ENCODE measurements around the gene LCN10. TPM values are rescaled to one million over a fixed set of nuclear protein-coding genes. Genes with fewer than 3 reads are reported as not detected.
A peak's percentile ranks its signal among the peaks of the same experiment; 100 is the strongest.
"Not testable (repeated sequence)": the region's sequence is repeated elsewhere in the genome, so short reads cannot be mapped to it uniquely, and the experiment has no call there.

Gene LCN10
- total and polyA plus RNA-seq, 3 experiments from 2014 or later, result 0.22 to 1.2 (median 1.1) TPM

DNA sequence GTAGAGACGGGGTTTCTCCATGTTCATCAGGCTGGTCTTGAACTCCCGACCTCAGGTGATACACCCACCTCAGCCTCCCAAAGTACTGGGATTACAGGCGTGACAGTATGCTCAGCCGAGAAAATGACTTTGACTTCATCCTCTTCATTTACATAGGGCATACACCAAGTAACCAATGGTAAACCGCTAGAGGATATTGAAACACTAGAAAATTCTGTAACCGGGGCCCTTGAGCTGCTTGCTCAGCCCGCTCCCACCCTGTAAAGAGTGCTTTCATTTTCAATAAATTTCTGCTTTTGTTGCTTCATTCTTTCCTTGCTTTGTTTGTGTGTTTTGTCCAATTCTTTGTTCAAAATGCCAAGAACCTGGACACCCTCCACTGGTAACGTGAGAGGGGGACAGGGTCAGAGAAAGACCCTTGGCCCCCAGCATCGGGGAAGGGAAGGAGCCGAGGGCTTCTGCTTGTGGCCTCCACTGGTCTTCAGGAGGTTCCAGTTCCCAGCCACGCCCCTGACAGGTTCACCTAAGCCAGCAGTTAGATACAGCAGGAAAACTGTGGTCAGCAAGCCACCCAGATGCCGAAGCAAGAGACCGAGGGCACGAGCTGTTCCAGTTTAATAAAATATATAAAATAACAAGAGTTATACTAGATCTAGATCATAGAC is 23.1 kb upstream of the LCN10 start:
- H3K9me3 Mint-ChIP-seq; H3K36me3 ChIP-seq (ENCODE audit: insufficient read depth, low read length); DNase-seq; H3K9me3 ChIP-seq (ENCODE audit: low read length); H3K27ac ChIP-seq (ENCODE audit: low read depth, low read length); H3K4me1 ChIP-seq (ENCODE audit: insufficient read depth, low read length); POLR2A ChIA-PET; H3K27me3 ChIP-seq (ENCODE audit: insufficient read depth, low read length, poor library complexity, severe bottlenecking); H3K36me3 Mint-ChIP-seq; H3K4me3 ChIP-seq (ENCODE audit: low read length): not testable (repeated sequence)
- Mint-ChIP-seq H3K27me3 (peaks cover 10 to 15% of the 10 kb centered on the region in 2 donors), H3K4me3 (peak overlapping the region in 3 of 7 donors; percentile 14 to 65 (median 41)), H3K27ac (peak overlapping the region in 3 of 8 donors; percentile 28 to 72 (median 52)), H3K4me1 (peaks cover 5 to 14% (median 13%) of the 10 kb centered on the region in 3 donors)
- CTCF ChIA-PET, result interaction anchor here (0.7 to 4.5 kb wide), 5 partner anchors 12 to 302 kb away, joined by 3 to 13 read pairs (median 3); partner anchors contain the start of gene RABL6

DNA sequence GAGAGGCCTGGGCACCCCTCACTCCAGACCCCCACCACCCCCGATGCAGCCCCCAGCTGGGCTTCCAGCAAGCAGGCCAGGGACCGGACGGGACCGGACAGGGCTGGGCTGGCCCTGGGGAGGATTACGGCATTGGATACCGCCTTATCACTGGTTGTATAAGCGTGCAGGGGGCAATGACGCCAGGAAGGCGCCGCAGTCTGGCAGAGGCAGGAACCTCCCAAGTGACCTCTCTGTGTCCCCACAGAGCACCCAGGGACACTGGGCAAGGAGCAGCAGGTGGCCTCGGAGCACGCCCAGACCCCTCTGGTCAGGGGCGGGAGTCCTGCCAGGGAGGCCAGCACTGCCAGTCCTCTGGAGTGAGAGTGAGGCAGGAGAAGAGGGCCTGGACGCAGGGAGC is 22.3 kb upstream of the LCN10 start:
- Mint-ChIP-seq H3K27ac (no peak overlapping the region), H3K4me1 (peaks cover 5 to 14% (median 13%) of the 10 kb centered on the region in 3 donors), H3K4me3 (no peak overlapping the region), H3K9me3 (no peaks in the 10 kb centered on the region), H3K36me3 (no peaks in the 10 kb centered on the region), H3K27me3 (peaks cover 12 to 20% of the 10 kb centered on the region in 2 donors)
- no peaks in the 10 kb centered on the region for H3K36me3 ChIP-seq (ENCODE audit: insufficient read depth, low read length)
- POLR2A ChIA-PET, result no interaction called here
- H3K4me3 ChIP-seq (ENCODE audit: low read length), result no peak overlapping the region
- no peak overlapping the region for H3K27ac ChIP-seq (ENCODE audit: low read depth, low read length)
- H3K4me1 ChIP-seq (ENCODE audit: insufficient read depth, low read length), result no peaks in the 10 kb centered on the region
- H3K27me3 ChIP-seq (ENCODE audit: insufficient read depth, low read length, poor library complexity, severe bottlenecking), result no peaks in the 10 kb centered on the region
- no peaks in the 10 kb centered on the region for H3K9me3 ChIP-seq (ENCODE audit: low read length)
- CTCF ChIA-PET, result no interaction called here
- no peak for DNase-seq

DNA sequence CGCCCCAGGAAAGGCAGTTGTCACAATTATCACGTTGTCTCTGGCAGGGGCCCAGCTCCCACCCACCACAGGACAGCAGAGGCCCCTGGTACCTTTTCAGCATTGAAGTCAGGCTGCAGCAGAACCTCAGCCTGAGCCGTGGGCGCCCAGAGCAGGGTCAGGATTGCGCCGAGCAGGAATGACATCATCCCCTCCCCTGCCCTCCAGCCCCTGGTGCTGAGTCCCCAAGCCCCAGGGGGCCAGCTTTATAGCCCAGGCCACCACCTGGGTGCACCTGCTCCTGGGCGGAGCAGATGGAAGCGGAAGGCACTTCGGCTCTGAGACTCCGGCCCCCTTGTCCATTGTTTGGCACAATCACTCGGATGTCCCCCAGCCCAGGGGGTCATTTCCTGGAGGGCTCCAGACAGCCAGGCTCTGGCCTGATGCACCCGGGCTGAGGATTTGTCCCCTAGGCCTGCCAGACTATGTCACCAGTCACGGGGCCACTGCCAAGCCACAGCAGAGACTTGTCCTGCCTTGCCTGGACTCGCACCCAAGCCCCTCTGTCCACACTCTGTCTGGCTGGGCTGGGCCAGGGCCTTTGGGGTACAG is 21.7 kb upstream of the LCN10 start, which contains the start of gene LCN15:
Gene LCN15, minus strand, starts transcription at position 218 of the 591 bp plus-strand sequence. Its CDS starts 30 bp downstream, at position 188.
- Mint-ChIP-seq H3K36me3 (no peaks in the 10 kb centered on the region), H3K4me3 (no peak within 1 kb of the TSS), H3K27ac (no peak within 1 kb of the TSS), H3K27me3 (peaks cover 14 to 26% of the 10 kb centered on the region in 2 donors), H3K9me3 (no peaks in the 10 kb centered on the region), H3K4me1 (peaks cover 5 to 14% (median 10%) of the 10 kb centered on the region in 3 donors)
- Histone ChIP-seq H3K36me3 (ENCODE audit: insufficient read depth, low read length) (no peaks in the 10 kb centered on the region), H3K4me3 (ENCODE audit: low read length) (no peak within 1 kb of the TSS), H3K9me3 (ENCODE audit: low read length) (no peaks in the 10 kb centered on the region), H3K4me1 (ENCODE audit: insufficient read depth, low read length) (no peaks in the 10 kb centered on the region), H3K27me3 (ENCODE audit: insufficient read depth, low read length, poor library complexity, severe bottlenecking) (no peaks in the 10 kb centered on the region), H3K27ac (ENCODE audit: low read depth, low read length) (no peak within 1 kb of the TSS)
- ChIA-PET POLR2A (no interaction called here), CTCF (no interaction called here)
- DNase-seq, result no peak

DNA sequence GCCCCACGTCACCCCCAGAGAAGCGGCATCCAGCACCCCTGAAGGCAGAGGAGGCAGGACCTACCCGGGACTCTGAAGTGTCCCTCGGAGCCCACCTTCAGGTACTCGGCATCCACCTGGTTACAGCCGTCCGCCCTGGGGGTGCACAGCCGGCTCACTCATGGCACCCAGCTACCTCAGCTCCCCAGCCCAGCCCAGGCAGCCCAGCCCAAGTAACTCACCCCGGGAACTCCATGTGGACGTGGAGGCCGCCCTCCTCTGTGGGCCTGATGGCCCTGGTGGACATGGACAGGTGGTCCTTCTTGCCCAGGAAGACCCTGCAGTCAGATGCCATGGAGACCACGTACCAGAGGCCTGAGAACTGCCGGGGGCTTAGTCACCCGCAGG is 20.9 kb upstream of the LCN10 start:
- CTCF ChIA-PET, result no interaction called here
- DNase-seq, result peak in 1 of 5 donors; percentile 39
- Histone ChIP-seq H3K27me3 (ENCODE audit: insufficient read depth, low read length, poor library complexity, severe bottlenecking) (no peaks in the 10 kb centered on the region), H3K4me3 (ENCODE audit: low read length) (no peak overlapping the region), H3K4me1 (ENCODE audit: insufficient read depth, low read length) (no peaks in the 10 kb centered on the region), H3K36me3 (ENCODE audit: insufficient read depth, low read length) (no peaks in the 10 kb centered on the region), H3K27ac (ENCODE audit: low read depth, low read length) (no peak overlapping the region), H3K9me3 (ENCODE audit: low read length) (no peaks in the 10 kb centered on the region)
- POLR2A ChIA-PET, result no interaction called here
- Mint-ChIP-seq H3K27me3 (peaks cover 14 to 26% of the 10 kb centered on the region in 2 donors), H3K9me3 (no peaks in the 10 kb centered on the region), H3K36me3 (no peaks in the 10 kb centered on the region), H3K4me3 (no peak overlapping the region), H3K27ac (no peak overlapping the region), H3K4me1 (peaks cover 5 to 14% (median 10%) of the 10 kb centered on the region in 3 donors)

DNA sequence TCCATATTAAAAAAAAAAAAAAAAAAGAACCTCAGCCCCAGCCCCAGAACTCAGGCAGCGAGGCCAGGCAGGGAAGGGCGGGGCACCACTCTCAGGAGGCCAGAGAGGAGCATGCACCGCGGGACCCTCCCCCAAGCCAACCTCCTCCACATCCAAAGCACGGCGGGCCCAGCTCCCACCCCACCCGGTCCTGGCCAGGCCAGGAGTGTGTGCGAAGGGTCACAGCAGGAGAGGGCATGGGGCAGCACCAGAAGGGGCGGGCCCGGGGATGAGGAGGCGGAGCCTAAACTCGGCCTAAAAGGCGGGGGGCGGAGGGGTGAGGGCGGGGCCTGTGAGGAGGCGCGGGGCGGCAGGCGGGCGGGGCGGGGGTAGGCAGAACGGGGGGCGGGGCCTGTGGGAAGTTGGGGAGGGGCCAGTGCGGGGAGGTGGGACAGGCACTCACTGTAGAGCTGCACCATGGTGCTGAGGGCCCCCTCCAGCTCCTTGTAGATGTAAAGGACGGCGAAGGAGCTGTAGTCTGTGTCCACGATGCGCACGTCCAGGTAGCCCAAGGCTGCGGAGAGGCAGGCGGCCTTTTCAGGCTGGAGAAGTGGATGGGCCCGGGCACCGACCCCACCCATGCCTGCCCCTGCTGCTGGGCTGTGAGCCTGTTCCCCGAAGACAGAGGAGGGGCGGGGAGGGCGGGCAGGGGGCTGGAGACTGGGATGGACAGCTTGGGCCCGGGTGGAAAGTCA is 20.3 kb upstream of the LCN10 start:
- Histone ChIP-seq H3K9me3 (ENCODE audit: low read length) (no peaks in the 10 kb centered on the region), H3K27ac (ENCODE audit: low read depth, low read length) (no peak overlapping the region), H3K27me3 (ENCODE audit: insufficient read depth, low read length, poor library complexity, severe bottlenecking) (no peaks in the 10 kb centered on the region), H3K4me3 (ENCODE audit: low read length) (no peak overlapping the region), H3K4me1 (ENCODE audit: insufficient read depth, low read length) (no peaks in the 10 kb centered on the region), H3K36me3 (ENCODE audit: insufficient read depth, low read length) (no peaks in the 10 kb centered on the region)
- POLR2A ChIA-PET, result no interaction called here
- Mint-ChIP-seq H3K4me1 (peaks cover 5 to 14% (median 10%) of the 10 kb centered on the region in 3 donors), H3K9me3 (no peaks in the 10 kb centered on the region), H3K27me3 (peaks cover 12 to 25% of the 10 kb centered on the region in 2 donors), H3K27ac (no peak overlapping the region), H3K36me3 (no peaks in the 10 kb centered on the region), H3K4me3 (no peak overlapping the region)
- CTCF ChIA-PET, result no interaction called here
- peak in 4 of 5 donors; percentile 14 to 45 (median 18) for DNase-seq

DNA sequence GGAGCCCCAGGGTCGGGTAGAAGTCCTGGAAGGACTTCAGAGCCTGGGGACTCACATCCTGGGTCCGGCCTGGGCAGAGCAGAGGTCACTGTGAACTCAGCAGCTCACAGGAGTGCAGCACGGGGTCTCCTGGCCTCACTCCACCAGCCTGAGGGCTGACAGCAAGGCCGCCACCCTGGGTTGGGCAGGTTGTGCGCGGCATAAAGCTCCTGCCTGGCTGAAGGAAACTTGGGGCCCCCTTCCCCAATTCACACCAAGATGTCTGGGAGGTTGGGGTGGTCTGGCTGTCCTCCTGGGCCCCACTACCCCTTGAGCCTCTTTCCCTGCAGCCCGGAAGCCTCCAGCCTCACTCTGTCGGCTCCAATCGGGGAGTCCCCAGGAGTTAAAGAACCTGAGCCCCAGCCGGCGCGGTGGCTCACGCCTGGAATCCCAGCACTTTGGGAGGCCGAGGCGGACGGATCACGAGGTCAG is 19.5 kb upstream of the LCN10 start:
- no peaks in the 10 kb centered on the region for H3K27me3 ChIP-seq (ENCODE audit: insufficient read depth, low read length, poor library complexity, severe bottlenecking)
- ChIA-PET CTCF (no interaction called here), POLR2A (no interaction called here)
- H3K36me3 ChIP-seq (ENCODE audit: insufficient read depth, low read length), result no peaks in the 10 kb centered on the region
- Mint-ChIP-seq H3K36me3 (no peaks in the 10 kb centered on the region), H3K9me3 (no peaks in the 10 kb centered on the region), H3K27me3 (peaks cover 7 to 20% of the 10 kb centered on the region in 2 donors), H3K4me3 (no peak overlapping the region), H3K27ac (no peak overlapping the region), H3K4me1 (peaks cover 5 to 14% (median 10%) of the 10 kb centered on the region in 3 donors)
- no peak overlapping the region for H3K27ac ChIP-seq (ENCODE audit: low read depth, low read length)
- H3K4me3 ChIP-seq (ENCODE audit: low read length), result no peak overlapping the region
- no peaks in the 10 kb centered on the region for H3K9me3 ChIP-seq (ENCODE audit: low read length)
- peak in 1 of 5 donors; percentile 12 for DNase-seq
- H3K4me1 ChIP-seq (ENCODE audit: insufficient read depth, low read length), result no peaks in the 10 kb centered on the region

DNA sequence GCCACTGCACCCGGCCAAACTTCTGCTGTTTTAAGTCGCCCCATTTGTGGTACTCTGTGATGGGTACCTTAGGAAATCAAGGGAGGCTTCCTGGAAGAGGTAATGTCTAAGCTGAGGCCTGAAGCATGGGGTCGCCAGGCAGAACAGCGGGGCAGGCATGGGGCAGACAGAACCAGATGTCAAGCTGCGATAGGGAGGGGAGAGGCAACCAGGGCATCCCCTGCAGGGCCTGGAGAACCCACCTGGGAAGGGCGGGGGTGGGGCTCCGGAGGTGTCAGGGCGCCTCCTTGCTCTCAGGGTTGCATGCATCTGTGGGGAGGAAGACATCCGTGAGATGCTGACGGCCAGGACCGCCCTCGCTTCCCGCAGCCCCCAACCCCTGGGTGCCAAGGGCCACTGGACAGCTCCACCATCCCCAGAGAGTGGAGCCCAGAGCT is 18.8 kb upstream of the LCN10 start:
- ChIA-PET POLR2A (no interaction called here), CTCF (interaction anchor here (1.3 kb wide), 1 partner anchor 16 kb away, joined by 4 read pairs; no protein-coding TSS in a partner anchor)
- Histone ChIP-seq H3K4me3 (ENCODE audit: low read length) (no peak overlapping the region), H3K4me1 (ENCODE audit: insufficient read depth, low read length) (no peaks in the 10 kb centered on the region), H3K27me3 (ENCODE audit: insufficient read depth, low read length, poor library complexity, severe bottlenecking) (no peaks in the 10 kb centered on the region), H3K9me3 (ENCODE audit: low read length) (no peaks in the 10 kb centered on the region), H3K36me3 (ENCODE audit: insufficient read depth, low read length) (no peaks in the 10 kb centered on the region), H3K27ac (ENCODE audit: low read depth, low read length) (no peak overlapping the region)
- no peaks in the 10 kb centered on the region for H3K36me3 Mint-ChIP-seq
- peaks cover 7 to 13% of the 10 kb centered on the region in 2 donors for H3K27me3 Mint-ChIP-seq
- no peak for DNase-seq
- peaks cover 2 to 8% (median 5%) of the 10 kb centered on the region in 3 donors for H3K4me1 Mint-ChIP-seq
- H3K27ac Mint-ChIP-seq, result peak overlapping the region in 1 of 8 donors; percentile 57
- no peaks in the 10 kb centered on the region for H3K9me3 Mint-ChIP-seq
- no peak overlapping the region for H3K4me3 Mint-ChIP-seq
